Measurements from ENCODE around the gene NR1I3.
A peak's percentile ranks its signal among the peaks of the same experiment; 100 is the strongest.

The NR1I3 gene

DNA sequence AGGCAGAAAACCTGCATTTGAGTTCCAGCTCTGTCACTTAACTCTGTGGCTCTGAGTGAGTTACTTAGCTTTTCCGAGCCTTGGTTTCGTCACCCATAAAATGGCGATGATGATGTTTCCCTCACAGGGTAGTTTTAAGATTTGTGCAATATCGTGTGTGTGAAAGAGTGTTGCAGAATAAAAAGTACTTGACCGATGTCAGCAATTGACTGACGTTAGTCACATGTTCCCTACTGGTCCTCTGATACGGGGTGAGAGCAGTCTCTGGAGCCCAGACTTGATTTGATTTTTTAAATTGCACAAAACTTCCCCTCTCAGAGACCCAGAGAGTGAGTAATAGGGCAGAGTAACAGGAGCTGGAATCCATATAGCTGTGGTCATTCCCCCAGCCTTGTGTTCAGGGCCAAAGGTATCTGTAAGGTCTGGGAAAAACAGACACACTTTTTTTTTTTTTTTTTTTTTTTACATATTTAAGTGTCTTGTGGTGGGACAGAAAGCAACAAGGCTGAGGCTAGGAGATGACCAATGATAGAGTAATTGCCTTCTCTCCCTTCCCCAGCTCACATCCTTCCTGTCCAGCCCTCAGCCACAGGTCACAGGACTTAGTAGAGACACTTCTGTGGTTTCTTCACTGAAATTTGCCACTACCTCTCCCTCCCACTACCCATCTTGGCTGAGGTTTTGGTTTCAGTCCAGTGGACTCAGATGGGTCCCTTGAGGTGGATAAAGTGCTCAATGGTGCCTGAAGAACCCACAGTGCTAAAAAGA is 20.9 kb downstream of the NR1I3 start:
- no peak for DNase-seq

- DNase-seq = peak; percentile 50
Measured at GRCh38 chr1:161215076-161215475, 22.9 kb downstream of the NR1I3 start, which contains the start of gene FCER1G. FCER1G (plus strand) TSS chr1:161215295; CDS start chr1:161215322, 27 bp downstream.

GRCh38 chr1:161214369-161214768 is 23.6 kb downstream of the NR1I3 start:
- no peak for DNase-seq

DNA sequence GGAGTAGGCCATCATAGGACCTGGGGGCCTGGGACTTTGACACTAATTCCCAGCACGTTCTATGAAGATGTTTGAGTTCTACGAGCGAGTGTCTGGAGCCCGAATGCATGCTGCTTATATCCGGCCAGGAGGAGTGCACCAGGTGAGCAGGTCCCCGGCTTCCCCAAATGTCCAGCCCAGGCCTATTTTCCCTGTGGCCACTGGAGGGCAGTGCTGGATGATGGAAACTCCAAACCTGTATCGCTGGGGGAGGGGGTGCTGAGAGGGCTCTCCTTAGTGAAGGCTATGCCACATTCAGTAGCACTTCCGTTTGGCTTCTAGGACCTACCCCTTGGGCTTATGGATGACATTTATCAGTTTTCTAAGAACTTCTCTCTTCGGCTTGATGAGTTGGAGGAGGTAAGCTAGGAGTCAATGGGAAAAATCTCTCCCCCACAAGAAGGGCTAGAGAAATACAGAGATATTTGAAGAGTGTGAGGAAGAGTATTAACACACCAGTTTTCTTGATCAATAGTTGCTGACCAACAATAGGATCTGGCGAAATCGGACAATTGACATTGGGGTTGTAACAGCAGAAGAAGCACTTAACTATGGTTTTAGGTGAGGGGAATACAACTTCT is 28.1 kb downstream of the NR1I3 start:
- peak; percentile 62 for DNase-seq

DNA sequence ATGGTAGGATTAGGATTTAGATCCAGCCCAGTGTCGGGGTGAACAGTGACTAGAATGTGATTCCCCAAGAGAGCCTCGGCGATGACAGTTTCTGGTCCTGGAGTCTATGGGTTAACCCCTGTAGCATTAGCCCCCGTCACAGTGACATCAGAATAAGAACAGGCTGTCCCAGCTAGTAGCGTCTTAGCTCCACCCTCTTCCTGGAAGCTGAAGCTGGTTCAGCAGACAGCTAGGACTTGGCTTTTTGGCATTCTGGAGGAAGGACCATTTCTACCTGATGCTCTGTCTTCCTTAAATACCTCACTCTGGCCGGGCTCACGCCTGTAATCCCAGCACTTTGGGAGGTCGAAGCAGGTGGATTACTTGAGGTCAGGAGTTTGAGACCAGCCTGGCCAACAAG is 30.8 kb downstream of the NR1I3 start:
- DNase-seq = no peak

- no peak for DNase-seq
Measured at GRCh38 chr1:161206411-161207140, 31.4 kb downstream of the NR1I3 start.

DNA sequence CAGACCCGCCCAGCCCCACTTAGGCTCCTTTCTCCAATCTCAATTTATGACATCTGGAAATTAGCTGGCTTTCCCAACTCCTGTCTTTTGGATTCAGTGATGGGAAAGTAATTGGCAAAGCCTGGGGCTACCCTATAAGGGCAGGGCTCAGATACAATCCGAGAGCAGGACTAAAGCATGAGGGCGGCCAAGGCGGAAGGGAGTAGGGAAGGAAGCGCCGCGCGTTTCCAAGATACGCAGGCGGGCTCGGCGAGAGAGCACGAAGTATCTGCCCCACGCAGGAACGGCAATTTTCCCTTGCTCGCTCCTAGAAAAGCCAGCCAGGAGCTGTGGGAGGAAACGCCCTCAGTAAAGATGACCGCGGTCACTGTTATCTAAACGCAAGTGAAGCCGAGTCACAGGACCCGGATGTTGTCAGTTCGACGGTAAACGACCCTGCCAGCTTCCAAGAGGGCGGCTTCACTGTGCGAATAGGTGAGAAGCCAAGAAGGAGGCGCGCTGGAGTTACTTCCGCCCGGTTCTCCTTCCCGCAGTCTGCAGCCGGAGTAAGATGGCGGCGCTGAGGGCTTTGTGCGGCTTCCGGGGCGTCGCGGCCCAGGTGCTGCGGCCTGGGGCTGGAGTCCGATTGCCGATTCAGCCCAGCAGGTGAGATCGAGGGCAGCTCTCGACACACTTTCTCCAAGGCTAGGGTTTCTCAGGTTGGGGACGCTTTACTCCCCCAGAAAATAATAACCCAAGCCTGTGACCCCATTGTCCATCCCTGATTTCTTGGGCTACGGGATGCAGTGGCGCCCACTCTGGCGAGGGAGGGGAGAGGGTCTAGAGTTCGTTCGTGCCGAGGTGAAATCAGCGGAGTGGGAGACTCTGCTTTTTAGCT is 35.9 kb downstream of the NR1I3 start, which contains the start of gene NDUFS2:
TSS of gene NDUFS2 (plus strand) at position 532 of the 877 bp plus-strand sequence. CDS start at position 551, 19 bp downstream.
- peak; percentile 95 for DNase-seq

- DNase-seq = no peak
Measured at GRCh38 chr1:161200992-161201835, 36.8 kb downstream of the NR1I3 start.

DNA sequence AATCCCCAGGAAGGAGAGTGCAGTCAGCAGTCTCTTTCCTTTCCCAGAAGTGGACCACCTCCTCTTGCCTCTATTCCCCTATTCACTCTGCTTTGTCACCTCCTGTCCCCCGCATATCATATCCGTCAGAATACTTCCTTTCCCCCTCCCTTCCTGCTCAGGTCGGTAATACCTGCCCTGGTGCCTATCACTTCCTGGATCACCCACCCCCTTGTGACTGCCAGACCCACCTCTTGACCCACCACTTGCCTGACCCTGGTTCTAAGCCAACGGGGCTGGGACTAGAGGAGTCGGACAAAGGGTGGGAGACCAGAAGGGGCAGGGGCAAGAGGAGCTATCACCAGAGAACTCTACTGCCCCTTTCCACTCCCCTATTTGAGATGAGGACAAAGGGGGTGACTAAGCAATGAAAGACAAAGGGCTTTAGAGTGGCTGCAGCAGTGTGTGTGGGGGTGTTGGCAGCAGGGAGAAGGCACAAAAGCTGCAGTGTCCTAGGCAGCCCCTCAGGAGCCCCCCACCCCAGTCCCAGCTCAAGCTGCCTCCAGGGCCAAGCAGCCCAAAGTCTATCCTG is 37.5 kb downstream of the NR1I3 start:
- no peak for DNase-seq

DNA sequence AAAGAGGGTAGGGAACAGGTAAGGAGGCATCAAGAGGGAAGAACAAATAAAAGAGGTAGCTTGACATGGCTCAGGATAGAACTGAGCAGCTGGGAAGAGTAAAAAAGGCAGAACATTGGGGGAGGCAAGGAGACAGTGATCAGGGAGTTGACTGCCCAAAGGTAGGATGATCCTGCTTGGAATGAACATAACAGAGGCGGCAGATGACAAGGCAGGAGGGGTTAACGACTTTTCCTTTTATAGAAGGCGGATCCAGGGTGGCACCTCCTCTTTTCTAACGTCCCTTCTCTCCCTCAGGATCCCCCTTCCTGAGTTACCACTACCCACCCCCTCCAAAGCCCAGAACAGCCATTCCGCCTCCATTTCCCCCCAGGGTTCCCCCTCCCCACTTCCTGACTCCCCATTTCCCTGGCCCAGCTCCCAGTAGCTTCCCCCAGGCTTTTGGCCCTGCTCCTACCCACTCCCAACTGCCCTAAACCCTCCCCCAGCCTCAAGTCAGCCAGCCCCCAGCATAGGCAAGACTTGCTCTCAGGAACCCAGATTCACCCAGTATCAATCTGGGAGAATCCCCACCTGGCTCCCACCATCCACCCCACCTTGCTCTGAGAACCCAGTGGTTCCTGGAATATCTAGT is 38.4 kb downstream of the NR1I3 start:
- DNase-seq = no peak

DNA sequence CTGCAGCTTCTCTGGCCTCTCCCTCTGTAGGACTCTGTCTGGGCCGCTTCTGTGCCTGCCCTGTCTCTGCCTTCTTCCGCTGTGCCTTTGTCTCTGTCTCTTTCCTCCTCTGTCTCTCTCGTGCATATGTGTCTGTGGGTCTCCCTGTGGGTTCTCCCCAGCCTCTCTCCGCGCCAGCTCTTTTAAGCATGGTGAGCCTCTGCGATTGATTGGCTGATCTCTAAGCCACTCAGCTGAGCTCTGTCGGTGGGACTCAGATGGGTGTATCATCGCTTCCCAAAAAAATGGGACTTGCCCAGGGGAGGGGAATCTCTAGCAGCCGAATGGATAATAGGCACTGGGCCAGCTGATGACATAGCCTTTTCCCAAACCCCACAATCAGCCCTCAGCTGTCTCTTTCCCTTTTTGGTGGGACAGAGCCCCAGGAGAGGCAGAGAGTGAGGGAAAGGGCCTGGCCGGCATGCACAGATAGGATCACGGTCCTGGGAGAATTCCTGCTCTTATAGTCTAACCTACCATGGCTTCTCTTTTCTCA is 39.0 kb downstream of the NR1I3 start, which contains the start of gene ADAMTS4:
TSS of gene ADAMTS4 (minus strand) at position 158 of the 535 bp plus-strand sequence. CDS start 427 bp downstream, outside the sequence.
- DNase-seq = no peak

- DNase-seq = no peak
Measured at GRCh38 chr1:161198194-161198896, 39.7 kb downstream of the NR1I3 start.

GRCh38 chr1:161197560-161198193 is 40.3 kb downstream of the NR1I3 start:
- DNase-seq = no peak

GRCh38 chr1:161196521-161197451 is 41.2 kb downstream of the NR1I3 start:
- DNase-seq = no peak

GRCh38 chr1:161196111-161196510 is 41.9 kb downstream of the NR1I3 start:
- DNase-seq = no peak

GRCh38 chr1:161195171-161195570 is 42.8 kb downstream of the NR1I3 start:
- DNase-seq = no peak

- no peak for DNase-seq
Measured at GRCh38 chr1:161193561-161194235, 44.3 kb downstream of the NR1I3 start.

All from GDM1 (cell line).